GM23248 (cell line): ENCODE results near the gene OR5B12.

Experiments used
- EZH2 ChIP-seq: fragments of 200-600 bp; sonication (generic); IDR thresholded peaks from 2 replicates; pipeline ENCODE4 v1.6.1; 2018; ENCODE audit warnings: antibody characterized with exemption, mild to moderate bottlenecking; ENCODE audit not compliant: insufficient read depth, poor library complexity, severe bottlenecking
- EZH2phosphoT487 ChIP-seq: fragments of 200-600 bp; sonication (generic); IDR thresholded peaks from 2 replicates; pipeline ENCODE4 v1.6.1; 2018; ENCODE audit warnings: antibody characterized with exemption, moderate library complexity, mild to moderate bottlenecking, low read depth; ENCODE audit not compliant: insufficient read depth

GRCh38 chr11:58434217-58434616 lies 7.8 kb downstream of the OR5B12 start:
- TF ChIP-seq EZH2 (no peak), EZH2phosphoT487 (no peak)
